HG03135 (cell line): ENCODE measurements around the gene STXBP3.

Source experiments
- ATAC-seq: cut with Tn5 transposase; IDR thresholded peaks from one replicate; pipeline ENCODE4 v1.9.1; 2021; ENCODE audit warnings: mild to moderate bottlenecking, moderate library complexity; ENCODE audit not compliant: unreplicated experiment

STXBP3 gene

DNA sequence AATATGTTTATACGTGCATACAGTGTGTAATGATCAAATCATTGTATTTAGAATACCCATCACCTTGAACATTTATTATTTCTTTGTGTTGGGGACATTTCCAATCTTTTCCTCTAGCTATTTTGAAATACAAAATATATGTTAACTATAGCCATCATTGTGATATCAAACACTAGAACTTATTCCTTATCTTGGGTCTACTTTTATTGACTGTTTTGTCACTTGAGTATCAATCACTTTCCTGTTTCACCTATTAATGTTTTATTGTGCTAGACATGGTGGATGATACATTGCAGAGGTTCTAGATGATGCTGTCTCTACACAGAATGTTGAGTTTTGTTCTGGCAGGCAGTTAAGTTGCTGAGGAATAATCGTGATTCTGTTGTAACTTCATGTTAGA lies 45.9 kb downstream of the STXBP3 start:
- no peak for ATAC-seq

DNA sequence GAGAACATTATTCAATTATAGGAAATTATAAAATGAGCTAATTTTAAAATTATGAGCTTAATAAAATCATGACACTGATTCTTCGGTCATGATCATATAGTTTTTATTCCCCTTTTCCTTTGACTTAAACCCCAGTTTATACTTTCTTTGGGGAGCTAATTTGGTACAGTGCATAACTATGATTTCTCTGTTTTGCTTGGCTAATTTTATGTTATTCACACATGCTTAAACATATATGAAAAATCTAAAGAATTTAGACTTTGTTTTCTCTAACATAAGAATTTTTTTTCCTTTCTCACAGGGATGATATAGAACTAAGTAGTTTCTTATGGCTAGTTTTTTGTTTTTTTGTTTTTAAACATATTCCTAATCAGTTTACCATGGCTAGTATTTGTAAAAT lies 52.5 kb downstream of the STXBP3 start:
- ATAC-seq: no peak

DNA sequence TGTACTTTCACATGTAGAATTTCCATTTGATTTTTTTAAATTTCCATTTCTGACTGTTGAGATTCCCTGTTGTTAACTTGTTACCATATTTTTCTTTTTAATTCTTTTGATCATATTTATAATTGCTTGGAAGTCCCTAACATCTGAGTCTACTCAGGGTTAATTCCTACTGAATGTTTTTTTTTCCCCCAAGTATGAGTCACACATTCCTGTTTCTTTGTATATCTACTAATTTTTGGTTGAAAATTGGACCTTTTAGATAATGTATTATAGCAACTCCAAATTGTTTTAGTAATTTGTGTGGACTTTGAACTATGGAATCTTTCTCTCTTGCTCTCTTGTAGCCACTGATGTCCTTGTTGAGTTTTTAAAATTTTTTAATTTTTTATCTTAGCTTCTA lies 54.6 kb downstream of the STXBP3 start:
- no peak for ATAC-seq

DNA sequence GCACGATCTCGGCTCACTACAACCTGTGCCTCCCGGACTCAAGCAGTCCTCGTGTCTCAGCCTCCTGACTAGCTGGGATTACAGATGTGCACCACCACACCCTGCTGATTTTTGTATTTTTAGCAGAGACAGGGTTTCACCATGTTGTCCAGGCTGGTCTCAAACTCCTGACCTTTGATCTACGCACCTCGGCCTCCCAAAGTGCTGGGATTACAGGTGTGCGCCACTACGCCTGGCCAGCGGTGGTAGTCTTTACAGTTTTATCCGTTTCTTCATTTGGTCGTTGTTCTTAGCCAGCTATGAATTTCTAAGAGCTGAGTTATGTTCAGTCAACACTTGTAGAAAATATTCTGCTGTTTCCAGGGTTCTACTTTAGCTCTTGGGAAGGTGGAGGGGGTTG lies 57.1 kb downstream of the STXBP3 start:
- ATAC-seq: no peak

DNA sequence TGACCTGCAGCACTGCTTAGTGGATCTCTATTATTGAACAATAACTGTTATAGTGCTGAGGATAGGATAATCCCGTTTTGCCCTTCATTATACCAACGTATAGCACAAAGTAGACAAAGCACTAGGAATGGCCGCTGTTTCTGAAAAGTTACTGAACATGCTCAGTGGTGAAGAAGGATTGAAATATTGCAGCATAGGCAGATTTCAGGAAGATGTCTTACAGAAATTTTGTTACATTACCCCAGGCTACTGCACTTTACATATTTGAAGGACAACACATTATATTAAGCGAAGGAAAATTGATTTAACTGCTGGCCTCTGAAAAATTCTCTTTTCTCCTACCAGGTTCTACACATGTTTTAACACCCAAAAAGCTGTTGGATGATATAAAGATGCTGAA lies 62.0 kb downstream of the STXBP3 start:
- ATAC-seq: no peak

DNA sequence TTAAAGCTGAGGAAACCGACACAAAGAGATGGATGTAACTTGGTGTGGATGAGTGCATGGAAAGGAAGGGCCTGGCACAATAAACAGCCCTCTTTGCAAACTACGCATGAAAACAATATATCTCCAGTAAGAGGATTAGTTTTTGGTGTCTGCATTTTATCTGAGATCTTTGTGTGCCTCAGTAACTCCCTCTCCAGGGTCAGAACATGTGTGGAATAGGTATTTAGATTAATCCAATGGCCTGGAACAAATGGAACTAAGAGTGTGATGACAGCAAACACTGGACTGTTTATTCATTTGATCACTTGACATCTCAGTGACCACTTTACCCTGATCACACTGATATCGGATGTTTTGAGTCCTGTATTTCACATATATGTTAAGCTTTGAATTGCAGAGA lies 65.1 kb downstream of the STXBP3 start:
- ATAC-seq: no peak

DNA sequence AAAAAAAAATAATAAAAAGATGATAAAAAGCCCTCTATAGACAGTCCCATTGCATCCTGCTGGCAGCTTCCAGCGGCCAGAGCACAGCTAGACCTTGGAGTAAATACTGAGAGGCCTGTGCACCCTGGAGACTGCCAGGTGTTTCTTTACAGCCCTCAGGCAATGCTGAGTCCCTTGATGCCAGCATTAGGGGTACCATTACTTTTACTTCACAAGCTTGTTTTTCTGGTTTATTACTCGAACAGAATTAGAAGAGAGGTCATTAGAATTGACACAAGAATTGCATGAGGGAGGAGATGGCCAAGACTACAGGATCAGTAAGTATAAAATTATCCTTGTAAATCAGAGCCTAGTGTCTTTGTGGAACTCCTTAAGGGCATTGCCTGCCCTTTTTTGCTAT lies 66.9 kb downstream of the STXBP3 start:
- ATAC-seq: no peak

DNA sequence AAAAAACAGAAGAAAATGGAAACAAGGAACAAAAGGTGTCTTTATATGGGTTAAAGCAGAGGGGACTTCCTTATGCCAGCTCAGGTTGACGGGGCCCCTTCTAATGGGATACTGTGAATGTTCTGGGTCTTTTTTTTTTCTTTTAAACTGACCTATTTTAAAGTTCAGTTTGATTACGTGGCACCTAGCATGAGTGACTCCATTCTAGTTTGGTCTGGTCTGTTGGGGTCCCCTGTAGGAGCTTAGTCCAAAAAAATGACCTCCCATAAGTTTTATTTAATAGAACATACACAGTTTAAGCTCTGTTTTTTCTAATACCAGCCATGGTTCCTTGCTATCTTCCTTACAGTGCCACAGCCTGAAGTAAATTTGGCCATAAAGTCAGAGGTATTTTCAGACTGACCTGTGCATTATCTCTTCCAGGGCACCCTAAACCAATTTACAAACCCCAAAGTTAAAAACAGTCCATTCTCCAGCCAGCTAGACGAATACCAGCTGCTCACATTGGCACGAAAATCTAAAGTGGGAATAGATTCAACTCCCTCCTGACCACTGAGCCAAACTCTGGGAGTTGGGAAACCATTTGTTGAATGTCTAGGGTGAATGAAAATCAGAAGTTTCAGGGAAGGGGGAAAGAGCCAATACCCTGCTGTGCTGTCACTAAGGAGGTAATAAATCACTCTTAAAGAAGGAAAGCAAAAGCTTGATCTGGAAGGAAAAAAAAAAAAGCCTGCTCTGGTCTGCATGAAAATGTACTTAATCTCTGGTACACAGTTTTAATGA lies 68.1 kb downstream of the STXBP3 start:
- ATAC-seq: no peak

DNA sequence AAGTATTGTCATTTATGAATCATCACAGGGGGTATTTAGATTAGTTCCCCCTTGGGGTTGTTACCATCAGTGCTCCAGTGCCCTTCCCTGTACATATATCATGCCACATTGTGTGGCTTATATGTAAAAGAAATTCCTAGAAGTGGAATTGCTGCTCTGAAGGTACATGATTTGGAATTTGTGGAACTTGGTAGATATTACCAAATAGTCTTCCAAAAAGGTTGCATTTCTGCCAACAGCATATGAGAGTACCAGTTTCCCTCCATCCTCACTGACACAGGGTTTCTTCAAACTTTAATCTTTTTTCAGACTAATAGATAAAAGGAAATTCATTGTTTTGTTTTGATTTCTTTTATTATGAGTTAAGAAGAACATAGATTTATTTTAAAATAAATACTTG lies 69.1 kb downstream of the STXBP3 start:
- no peak for ATAC-seq

DNA sequence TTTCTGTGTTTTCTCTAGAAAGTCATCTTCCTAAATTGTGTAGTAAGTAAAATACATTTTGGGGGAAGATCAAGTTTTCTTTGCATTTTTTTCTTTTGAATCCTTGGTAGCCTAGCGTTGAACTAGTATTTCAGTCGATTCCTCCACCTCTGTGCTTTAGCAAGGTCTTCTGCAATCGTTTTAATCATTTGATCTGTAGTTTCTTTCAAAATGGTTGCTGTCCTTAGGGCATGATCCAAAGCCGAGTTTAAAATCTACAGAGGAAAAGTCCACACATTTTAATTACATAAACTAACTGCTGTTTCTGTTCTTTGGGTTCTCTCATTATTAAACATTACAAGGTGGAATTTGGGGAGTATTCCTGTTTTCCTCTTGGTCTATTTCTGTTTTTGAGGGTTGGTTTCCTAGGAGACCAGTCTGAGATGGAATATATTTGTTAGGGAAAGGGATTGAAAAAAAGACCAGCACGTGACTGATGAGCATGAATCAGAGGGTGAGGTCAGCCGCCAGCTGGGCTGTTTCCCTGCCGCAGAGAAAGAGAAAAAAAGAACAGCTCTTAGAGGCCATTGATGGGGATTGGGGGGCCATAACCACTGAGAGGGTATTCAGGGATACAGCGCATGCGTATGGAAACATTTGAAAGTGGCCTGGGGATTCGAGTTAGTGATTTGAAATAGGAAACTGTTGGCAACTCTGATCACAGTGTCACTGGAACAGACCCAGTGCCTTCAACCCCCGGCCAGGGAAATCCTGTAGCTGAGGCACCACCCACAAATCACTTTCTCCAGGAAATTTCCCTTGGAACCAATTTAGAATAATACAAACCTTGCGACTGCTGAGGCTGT lies 69.8 kb downstream of the STXBP3 start:
- no peak for ATAC-seq

DNA sequence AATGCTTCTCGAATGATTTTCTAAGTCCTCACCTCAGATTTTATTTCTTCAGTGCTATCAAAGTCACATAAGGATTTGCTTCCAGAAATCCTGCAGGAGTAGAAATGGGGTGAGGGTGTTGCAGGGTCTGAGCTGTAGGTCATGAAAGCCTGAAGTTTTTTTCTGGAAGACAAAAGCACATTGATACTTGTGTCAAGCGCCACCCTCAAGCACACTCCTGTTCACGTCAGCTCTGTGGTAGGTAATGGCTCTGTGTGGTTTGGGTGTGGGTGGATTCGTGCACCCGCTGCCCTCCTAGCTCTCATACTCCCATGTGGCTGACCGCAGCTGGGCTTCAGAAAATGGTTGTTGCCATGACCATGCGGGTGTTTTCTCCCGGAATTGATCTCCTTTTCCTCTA lies 70.5 kb downstream of the STXBP3 start:
- ATAC-seq: no peak

DNA sequence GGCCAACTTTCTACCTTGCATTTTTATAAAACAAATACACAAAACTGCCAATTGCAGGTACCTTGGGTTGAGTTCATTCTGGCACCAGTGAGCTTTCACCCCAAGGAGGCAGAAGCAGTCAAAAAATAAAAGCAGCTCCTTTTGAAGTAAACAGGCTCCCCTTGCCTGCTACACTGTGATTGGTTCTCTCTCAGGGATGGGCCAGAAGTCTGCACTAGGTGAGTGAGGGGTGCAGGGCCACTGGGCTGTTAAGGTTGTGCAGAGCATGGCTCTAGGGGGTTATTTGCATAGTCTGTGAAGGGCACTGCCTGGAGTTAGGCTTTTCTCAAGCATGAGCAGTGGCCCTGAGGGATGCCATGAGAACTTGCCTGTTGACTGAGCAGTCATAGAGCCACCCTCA lies 71.3 kb downstream of the STXBP3 start:
- ATAC-seq: no peak

DNA sequence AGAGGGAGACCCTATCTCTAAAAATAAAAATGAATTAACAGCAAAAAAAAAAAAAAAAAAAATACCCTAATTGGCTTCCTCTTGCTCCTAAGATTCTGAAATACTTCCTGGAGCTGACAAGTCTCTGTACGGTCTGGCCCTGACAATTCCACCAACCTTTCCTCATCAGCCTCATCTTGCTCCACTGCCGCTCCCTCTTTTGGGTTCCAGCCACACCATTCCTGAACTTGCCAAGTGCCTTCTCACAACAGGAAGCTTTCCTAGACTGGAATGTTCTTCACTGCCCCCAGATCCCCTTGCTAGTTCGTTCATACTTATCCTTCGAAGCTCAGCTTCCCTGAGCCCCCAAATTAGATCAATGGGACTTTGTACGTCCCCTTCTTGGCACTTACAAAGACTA lies 73.4 kb downstream of the STXBP3 start:
- ATAC-seq: no peak

DNA sequence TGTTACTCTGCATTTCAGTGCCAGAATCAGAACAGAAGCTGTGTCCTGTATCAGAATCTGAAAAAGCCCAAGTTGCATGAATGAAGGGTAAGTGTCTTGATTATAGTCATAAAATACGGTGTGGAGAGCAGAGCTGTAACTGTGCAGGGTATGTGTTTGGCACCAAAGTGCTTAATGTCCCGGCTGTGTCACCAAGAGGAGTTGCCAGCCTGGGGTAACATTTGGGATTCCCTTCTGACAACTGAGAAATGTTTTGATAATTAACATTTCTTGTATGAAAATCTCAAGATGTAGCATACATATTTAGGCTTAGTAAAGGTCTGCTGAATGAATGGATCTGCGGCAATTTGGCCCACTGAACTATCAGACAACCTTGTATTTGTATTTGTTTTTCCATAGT lies 77.2 kb downstream of the STXBP3 start:
- no peak for ATAC-seq

DNA sequence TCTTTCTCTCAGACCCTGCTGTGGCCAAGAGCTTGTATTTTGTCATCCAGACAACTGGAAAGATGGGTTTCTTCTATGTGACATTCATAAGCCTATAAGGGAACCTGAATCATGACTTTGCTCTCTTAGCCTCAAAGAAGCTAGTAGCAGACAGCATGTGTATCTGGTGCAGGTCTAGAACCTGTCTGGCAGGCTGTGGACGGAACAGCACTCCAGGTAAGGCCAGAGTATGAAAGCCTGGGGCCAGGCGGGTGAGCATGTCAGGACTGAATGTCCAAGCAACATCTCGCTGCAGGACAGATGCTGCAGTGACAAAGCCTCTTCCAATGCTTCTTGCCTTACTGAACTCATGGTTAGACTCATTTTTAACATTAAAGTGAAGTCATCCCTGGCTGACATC lies 77.6 kb downstream of the STXBP3 start:
- no peak for ATAC-seq

DNA sequence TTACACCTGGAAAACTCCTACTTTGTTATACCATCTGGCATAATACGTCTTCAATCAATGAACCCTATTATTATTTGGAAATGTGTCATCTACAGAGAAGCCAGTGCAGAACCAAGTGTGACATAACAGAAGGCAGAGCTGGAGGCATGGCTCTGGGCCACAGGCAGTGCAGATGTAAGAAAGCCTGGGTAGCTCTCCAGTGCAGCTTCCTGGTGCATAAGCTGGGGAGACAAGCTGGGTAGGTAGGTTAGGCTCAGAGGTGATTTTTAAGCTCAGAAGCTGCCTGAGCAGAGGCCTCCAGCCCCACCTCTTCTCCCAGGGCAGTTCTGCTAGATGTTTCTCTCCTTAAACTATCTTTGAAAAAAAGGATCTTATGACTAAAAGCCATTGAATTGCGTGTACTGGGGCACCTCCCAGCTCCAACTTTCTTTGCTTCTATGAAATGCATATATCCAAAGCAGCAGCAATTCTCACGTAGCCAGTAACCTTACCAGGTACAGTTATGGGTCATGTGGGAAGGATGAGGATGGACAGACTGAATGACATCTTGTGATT lies 79.7 kb downstream of the STXBP3 start:
- no peak for ATAC-seq

DNA sequence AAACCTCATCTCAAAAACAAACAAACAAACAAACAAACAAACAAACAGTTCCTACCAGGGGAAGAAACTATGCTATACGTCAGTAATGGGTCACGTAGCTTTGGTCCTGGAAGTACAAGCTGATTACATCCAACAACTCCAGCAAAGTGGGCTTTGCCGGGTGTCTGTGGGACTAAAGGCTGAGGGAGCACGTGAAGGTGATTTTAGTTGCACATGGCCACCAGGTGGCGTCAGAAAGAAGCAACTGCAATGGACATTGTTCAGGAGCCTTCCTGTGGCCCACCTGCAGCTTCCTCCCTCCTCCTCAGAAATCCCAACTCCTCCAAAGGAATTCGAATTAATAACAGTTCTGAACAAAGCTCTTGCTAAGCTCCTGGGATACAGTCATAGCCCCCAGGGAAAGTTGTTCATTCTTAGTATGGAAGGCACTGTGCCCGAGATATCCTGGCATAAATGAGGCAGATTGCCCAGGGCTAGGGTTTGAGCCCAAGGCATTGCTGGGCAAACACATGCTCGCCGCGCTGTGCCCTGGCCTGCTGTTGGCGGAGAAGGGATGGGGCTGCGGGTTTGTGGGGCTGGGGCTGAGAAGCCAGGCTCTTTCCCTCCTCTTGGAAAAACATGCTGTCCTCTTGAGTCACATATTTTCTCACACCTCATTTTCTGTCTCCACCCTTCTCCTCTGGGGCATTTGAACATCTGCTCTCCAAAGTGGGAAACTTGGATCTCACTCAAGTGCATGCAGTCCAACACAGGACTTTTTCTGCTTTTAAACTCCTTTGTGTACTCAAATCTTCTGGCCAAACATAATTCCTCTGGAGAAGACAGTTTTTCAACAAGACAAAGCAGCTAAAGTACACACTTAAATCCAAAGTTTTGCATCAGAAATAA lies 81.8 kb downstream of the STXBP3 start:
- no peak for ATAC-seq

DNA sequence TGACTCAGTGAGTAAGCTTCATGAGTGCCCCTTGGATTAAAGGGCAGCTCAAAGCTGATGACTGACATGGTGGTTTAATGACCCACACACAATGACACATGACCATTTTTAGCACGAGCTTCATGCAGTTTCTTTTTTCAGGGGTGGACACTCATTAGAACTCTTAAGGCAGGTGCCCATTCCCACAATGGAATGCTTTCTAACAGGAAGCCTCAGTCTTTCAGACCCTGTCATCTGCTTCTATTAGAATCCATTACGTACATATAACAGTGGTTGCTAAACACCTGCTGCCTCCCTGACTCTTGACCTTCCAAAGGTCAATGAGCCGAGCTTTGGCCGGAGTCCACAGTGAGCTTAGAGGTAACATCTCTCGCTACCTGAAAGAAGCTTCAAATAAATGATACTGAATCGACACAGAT lies 83.0 kb downstream of the STXBP3 start:
- no peak for ATAC-seq

DNA sequence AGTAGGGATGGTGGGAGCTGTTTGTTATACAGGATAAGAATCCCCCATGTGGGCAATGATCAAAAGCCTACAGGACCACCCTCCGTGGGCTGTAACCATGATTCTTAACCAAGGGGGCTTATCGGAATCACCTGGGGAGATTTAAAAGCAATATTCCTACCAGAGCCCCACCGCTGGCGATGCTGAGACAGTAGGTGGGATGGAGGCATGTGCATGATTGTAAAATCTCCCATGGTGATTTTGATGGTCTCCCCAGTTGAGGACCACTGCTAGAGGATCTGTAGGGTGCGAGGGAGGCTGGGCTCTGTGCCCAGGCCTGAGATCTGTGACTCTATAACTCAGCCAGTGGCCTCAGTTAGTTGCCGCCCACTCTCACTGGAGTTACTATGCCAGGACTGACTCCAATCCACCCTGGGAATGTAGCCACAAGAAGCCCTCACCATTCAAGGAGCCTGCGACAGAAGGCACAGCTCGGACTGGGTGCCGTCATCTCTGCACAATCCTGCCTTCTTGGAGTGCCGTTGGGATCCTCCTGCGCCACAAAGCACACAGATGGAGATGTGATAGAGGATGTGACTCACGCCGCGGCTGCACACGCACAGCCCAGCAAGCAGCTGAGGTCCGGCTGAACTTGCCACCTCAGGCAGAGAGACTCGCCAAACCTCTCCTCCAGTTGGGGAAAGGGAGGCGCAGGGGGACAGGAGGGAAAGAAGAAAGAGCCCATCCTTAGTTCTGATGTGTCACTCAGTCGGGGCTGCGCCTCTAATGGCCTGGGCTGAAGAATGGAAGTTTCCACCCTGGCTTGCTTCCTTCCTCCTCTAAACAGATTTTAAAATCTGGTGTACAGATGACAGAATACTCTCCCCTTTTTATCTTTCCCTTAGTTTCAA lies 83.9 kb downstream of the STXBP3 start:
- no peak for ATAC-seq

DNA sequence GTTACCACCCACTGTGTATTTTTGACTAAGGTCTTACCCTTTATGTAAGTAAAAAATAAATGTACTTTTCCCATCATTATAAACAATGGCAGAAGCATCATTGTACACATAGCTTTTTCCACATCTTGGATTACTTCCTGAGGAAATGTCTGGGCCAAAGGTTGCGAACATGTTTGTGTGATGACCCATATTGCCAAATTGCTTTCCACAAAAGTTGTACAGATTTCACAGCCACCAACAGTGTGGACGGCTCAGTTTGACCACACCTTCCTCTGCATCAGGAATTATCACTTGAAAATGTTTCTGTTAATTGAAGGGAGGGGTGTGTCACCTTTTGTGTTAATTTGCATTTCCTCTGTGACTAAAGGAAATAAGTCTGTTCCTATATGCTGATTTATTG lies 84.8 kb downstream of the STXBP3 start:
- no peak for ATAC-seq
